SU-DHL-6 (cell line): ENCODE measurements around the gene GALNT6.

ENCODE experiments used
- H2AFZ ChIP-seq: fragments of 200-600 bp; sonication (generic); 2 replicates; pipeline ENCODE4 v1.6.1; 2014; ENCODE audit warnings: low read depth, mild to moderate bottlenecking, moderate library complexity, mixed read lengths, antibody characterized with exemption, low read length; ENCODE audit not compliant: severe bottlenecking
- H3F3A ChIP-seq: fragments of 200-600 bp; shearing (Covaris generic); 2 replicates; pipeline ENCODE4 v1.6.0; 2016; ENCODE audit warnings: antibody characterized with exemption, mild to moderate bottlenecking; ENCODE audit not compliant: insufficient read depth
- H3K27ac ChIP-seq: fragments of 200-600 bp; sonication (generic); 2 replicates; pipeline ENCODE4 v1.5.1; 2016; ENCODE audit warnings: low read depth, mild to moderate bottlenecking, low read length, moderate library complexity, mixed read lengths
- H3K27me3 ChIP-seq: fragments of 200-600 bp; sonication (generic), shearing (Covaris generic); 2 replicates; pipeline ENCODE4 v1.6.0; 2014; ENCODE audit warnings: mild to moderate bottlenecking, low read length
- H3K36me3 ChIP-seq: fragments of 200-600 bp; sonication (generic); 2 replicates; pipeline ENCODE4 v1.6.1; 2014; ENCODE audit warnings: mild to moderate bottlenecking, low read length, mixed read lengths
- H3K4me2 ChIP-seq: fragments of 300-600, 200-600 bp; shearing (Covaris generic), sonication (generic); 2 replicates; pipeline ENCODE4 v1.6.0; 2014; ENCODE audit warnings: low read length, low read depth, mild to moderate bottlenecking; ENCODE audit not compliant: poor library complexity, severe bottlenecking
- H3K4me3 ChIP-seq: fragments of 200-600 bp; sonication (generic); 2 replicates; pipeline ENCODE4 v1.5.1; 2014; ENCODE audit warnings: antibody characterized with exemption, low read length, mild to moderate bottlenecking, mixed read lengths; ENCODE audit not compliant: insufficient read depth, poor library complexity, severe bottlenecking
- H3K79me2 ChIP-seq: fragments of 200-600 bp; sonication (generic); 2 replicates; pipeline ENCODE4 v1.6.1; 2014; ENCODE audit warnings: mild to moderate bottlenecking, low read length, moderate library complexity; ENCODE audit not compliant: insufficient read depth
- H3K9ac ChIP-seq: fragments of 200-600 bp; sonication (generic); 2 replicates; pipeline ENCODE4 v1.7.0; 2014; ENCODE audit warnings: mild to moderate bottlenecking, low read length
- H3K9me2 ChIP-seq: fragments of 200-600 bp; sonication (generic); replicated peaks from 2 replicates; pipeline ENCODE4 v1.6.1; 2014; ENCODE audit warnings: low read length; ENCODE audit not compliant: insufficient read depth
- H3K9me3 ChIP-seq: fragments of 200-600 bp; sonication (generic); 2 replicates; pipeline ENCODE4 v1.6.1; 2014; ENCODE audit warnings: low read length, mixed read lengths; ENCODE audit not compliant: insufficient read depth
- H4K20me1 ChIP-seq: fragments of 200-600 bp; sonication (generic); 2 replicates; pipeline ENCODE4 v1.6.1; 2014; ENCODE audit warnings: low read depth, mild to moderate bottlenecking, antibody characterized with exemption, low read length, moderate library complexity, mixed read lengths
- CTCF ChIP-seq: fragments of 200-600 bp; sonication (generic); IDR thresholded peaks from one replicate; pipeline ENCODE4 v1.5.1; 2017; ENCODE audit warnings: antibody characterized with exemption, mild to moderate bottlenecking, low read length, moderate library complexity; ENCODE audit not compliant: insufficient read depth, poor library complexity, severe bottlenecking
- EZH2phosphoT487 ChIP-seq: fragments of 200-600 bp; sonication (generic), shearing (Covaris generic); conservative IDR thresholded peaks from 2 replicates; pipeline ENCODE4 v1.6.1; 2018; ENCODE audit warnings: mild to moderate bottlenecking, antibody characterized with exemption, low read length, moderate library complexity, mixed read lengths

The GALNT6 gene

GRCh38 chr12:51328587-51328986, 62.6 kb downstream of the GALNT6 start:
- Histone ChIP-seq H3K36me3 (no peaks in the 10 kb centered on the region), H3K79me2 (no peaks in the 10 kb centered on the region), H2AFZ (no peak overlapping the region), H3F3A (no peaks in the 10 kb centered on the region), H3K4me2 (no peak overlapping the region), H3K9ac (no peak overlapping the region), H3K27ac (no peak overlapping the region), H3K27me3 (no peaks in the 10 kb centered on the region; the same call in 1 of the 2 replicates), H3K9me3 (no peaks in the 10 kb centered on the region), H3K4me3 (no peak overlapping the region), H3K9me2 (no peaks in the 10 kb centered on the region), H4K20me1 (no peaks in the 10 kb centered on the region)
- TF ChIP-seq EZH2phosphoT487 (no peak), CTCF (no peak)

- Histone ChIP-seq H3K27me3 (no peaks in the 10 kb centered on the region; the same call in 1 of the 2 replicates), H3K36me3 (no peaks in the 10 kb centered on the region), H4K20me1 (no peaks in the 10 kb centered on the region), H3K4me3 (no peak overlapping the region), H2AFZ (no peak overlapping the region), H3K4me2 (no peak overlapping the region), H3K9me2 (no peaks in the 10 kb centered on the region), H3K27ac (no peak overlapping the region), H3K9ac (no peak overlapping the region), H3K79me2 (no peaks in the 10 kb centered on the region), H3F3A (no peaks in the 10 kb centered on the region), H3K9me3 (no peaks in the 10 kb centered on the region)
- TF ChIP-seq CTCF (no peak), EZH2phosphoT487 (no peak)
These were observed 64.3 kb downstream of the GALNT6 start for GRCh38 chr12:51326698-51327439.

- H3K4me3 ChIP-seq, result no peak overlapping the region
- no peak overlapping the region for H3K4me2 ChIP-seq
- H3K9me2 ChIP-seq, result no peaks in the 10 kb centered on the region
- H3K9ac ChIP-seq, result no peak overlapping the region
- H3K9me3 ChIP-seq, result no peaks in the 10 kb centered on the region
- H2AFZ ChIP-seq, result no peak overlapping the region
- H4K20me1 ChIP-seq, result no peaks in the 10 kb centered on the region
- H3K79me2 ChIP-seq, result no peaks in the 10 kb centered on the region
- H3K27me3 ChIP-seq, result no peaks in the 10 kb centered on the region; the same call in 1 of the 2 replicates
- no peak overlapping the region for H3K27ac ChIP-seq
- TF ChIP-seq EZH2phosphoT487, result no peak
- TF ChIP-seq CTCF, result no peak
- H3K36me3 ChIP-seq, result no peaks in the 10 kb centered on the region
- H3F3A ChIP-seq, result no peaks in the 10 kb centered on the region
These were observed 66.3 kb downstream of the GALNT6 start for GRCh38 chr12:51324953-51325352.
